ENCODE results near the gene APLF.
"Not testable (repeated sequence)": the region's sequence is repeated elsewhere in the genome, so short reads cannot be mapped to it uniquely, and the experiment has no call there.

Gene APLF

DNA sequence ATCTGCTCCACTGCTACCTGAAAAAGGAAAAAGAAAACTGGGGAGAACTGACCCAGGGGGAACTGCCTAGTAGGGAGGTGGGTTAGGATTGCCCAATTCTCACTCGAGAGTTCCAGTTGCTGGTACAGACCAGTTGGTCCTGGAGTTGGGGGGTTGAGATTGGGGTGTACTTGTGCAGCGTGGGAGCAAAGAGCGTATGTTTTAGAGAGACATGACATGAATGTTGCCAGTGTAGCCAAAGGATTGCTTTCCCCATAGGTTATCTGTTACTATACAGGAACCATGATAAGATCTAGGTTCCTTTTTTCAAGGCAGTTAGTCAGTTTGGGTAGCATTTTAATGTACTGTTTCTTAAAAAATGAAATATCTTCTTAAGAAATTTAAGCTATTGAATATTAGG lies 68.6 kb downstream of the APLF start:
- no peak for DNase-seq

DNA sequence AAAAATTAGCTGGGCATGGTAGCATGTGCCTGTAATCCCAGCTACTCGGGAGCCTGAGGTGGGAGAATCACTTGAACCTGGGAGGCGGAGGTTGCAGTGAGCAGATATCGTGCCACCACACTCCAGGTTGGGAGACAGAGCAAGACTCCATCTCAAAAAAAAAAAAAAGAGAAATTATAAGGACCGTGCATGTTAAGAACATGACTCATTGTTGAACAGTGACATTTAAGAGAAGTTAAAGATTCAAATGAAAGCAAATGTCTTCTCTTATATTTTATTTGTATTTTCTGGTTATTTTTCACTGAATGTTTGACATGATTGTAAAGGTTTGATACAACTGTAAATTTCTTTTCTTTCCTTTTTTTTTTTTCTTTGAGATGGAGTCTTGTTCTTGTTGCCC lies 69.6 kb downstream of the APLF start:
- no peak for DNase-seq

DNA sequence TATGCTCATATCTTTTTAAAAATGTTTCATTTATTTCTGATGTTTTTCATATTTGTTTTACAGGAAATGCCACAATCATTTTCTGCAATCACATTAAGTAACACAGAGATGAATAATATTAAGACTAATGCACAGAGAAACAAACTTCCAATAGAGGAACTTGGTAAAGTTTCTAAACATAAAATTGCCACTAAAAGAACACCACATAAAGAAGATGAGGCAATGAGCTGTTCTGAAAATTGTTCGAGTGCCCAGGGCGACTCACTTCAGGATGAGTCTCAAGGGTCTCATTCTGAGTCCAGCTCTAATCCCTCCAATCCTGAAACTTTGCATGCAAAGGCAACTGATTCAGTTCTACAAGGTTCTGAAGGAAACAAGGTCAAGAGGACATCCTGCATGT lies 70.4 kb downstream of the APLF start:
- no peak for DNase-seq

DNA sequence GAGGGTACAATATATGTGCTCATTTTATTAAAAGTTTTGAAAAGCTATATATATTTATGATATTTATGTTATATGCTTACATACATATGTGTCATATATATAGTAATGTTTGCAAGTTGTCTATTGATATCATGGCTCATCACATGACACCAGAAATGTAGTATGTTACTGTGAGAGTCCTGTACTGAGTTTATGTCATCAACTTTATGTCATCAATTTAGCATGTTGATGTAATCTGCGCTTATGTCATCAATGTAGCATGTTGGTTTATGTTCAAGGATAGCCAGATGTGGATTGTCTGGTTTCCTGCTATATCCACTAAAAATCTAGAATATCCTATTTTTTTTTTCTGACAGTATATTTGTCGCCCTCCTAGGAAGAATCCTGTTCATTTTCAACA lies 77.4 kb downstream of the APLF start:
- DNase-seq, result no peak

DNA sequence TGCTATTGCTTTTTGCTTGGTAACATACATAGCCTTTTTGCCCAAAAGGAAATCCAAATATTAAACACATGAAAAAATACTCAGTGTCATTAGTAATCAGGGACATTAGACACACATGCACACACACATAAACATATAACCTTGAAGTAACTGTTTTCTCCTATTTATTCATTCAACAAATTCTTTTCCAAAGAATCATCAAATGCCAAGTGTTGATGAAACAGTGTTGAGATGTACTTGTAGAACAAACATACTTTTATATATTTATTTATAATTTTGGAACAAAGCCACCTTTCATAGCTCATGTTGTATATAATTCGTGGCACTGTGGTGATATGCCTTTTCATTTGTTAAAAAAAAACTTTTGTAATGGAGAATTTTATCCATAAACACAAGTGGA lies 81.0 kb downstream of the APLF start:
- DNase-seq, result no peak

DNA sequence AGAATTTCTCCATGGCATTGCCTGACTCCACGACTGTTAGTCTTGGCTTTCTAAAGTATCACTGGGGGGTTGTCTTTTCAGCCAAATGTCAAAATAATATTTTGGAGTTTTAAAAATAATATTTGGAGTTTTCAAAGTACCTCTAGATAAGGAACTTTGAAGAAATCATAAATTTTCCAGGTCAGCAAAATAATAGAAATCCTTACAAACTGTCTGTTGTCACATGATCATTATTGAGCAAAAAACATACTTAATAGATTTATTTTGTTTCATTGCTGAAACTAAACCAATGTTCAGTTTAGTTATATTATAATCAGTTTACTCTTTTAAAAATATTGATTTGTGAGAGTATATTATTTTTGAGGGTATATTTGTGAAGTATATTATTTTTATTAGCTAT lies 85.7 kb downstream of the APLF start:
- DNase-seq, result no peak

DNA sequence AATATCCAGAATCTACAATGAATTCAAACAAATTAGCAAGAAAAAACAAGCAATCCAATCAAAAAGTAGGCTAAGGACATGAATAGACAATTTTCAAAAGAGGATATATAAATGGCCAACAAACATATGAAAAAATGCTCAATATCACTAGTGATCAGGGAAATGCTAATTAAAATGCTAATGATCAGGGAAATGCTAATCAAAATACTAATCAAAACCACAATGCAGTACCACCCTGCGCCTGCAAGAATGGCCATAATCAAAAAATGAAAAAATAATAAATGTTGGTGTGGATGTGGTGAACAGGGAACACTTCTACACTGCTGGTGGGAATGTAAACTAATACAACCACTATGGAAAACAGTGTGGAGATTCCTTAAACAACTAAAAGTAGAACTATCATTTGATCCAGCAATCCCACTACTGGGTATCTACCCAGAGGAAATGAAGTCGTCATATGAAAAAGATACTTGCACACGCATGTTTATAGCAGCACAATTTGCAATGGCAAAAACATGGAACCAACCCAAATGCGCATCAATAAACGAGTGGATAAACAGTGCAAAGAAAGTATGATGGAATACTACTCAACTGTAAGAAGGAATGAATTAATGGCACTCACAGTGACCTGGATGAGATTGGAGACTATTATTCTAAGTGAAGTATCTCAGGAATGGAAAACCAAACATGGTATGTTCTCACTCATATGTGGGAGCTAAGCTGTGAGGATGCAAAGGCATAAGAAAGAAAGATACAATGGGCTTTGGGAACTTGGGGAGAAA lies 88.2 kb downstream of the APLF start:
- not testable (repeated sequence) for DNase-seq

DNA sequence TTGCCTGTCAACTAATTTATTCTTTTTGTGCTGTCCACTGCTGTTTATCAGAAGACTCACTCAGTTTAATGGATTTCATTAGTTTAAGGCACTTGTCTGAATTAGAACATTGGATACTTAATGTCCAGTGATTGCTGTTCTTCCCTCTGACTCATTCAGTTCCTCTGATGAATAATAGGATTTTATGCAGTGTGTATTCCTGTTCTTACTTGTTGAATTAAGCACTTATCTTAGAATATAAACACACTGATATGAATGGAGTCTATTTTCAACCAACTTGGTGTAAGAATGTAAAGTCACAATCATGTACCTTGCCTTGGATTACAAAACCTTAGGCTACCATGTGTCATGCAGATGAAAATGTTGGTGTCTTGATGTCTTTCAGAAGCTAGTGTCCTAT lies 89.0 kb downstream of the APLF start:
- DNase-seq, result no peak

DNA sequence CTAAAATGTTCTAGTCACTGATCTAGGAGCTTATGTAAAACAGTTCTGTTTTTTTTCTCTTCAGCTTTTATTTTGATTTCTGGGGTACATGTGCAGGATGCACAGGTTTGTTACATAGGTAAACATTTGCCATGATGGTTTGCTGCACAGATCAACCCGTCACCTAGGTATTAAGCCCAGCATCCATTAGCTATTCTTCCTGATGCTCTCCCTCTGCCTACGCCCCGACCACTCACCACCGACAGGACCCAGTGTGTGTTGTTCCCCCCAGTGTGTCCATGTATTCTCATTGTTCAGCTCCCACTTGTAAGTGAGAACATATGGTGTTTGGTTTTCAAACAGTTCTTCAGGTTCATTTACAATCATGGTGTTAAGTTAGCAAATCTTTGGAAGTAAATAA lies 91.2 kb downstream of the APLF start:
- DNase-seq, result peak; percentile 10 to 66

DNA sequence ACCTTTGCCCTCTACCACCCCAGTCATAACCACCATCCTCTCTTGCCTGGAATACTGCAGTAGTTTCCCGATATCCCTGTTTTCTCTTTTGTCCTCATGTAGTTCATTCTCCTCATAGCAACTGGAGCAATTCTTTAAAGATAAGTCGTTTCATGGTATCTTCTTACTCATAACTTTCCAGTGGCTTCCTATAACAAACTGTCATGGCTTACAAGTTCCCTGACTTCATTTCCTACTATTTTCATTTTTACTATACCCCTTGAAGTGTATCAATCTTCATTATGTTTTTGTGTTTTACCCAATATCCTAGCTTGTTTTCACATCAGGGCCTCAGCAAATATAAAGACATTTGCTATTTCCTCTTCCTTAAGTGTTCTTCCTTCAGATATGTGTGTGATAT lies 92.3 kb downstream of the APLF start:
- no peak for DNase-seq

DNA sequence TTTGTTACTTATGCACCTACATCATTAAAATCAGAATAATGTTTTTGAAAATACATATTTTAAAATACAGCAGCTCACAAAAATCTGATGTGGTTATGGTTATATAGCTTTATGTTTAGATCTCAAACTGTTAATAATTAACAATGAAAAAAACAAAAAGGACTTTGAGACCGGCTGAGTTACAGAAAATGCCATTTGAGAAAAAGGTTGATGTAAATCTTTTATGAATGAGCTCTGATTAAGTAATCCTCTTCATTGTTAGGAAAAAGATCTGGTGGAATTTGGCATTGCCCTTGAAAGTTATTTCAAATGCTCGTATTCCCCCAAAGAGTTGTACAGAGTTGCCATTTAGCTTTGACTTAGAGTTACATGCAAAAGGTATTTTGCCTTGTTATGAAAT lies 93.2 kb downstream of the APLF start:
- DNase-seq, result no peak

DNA sequence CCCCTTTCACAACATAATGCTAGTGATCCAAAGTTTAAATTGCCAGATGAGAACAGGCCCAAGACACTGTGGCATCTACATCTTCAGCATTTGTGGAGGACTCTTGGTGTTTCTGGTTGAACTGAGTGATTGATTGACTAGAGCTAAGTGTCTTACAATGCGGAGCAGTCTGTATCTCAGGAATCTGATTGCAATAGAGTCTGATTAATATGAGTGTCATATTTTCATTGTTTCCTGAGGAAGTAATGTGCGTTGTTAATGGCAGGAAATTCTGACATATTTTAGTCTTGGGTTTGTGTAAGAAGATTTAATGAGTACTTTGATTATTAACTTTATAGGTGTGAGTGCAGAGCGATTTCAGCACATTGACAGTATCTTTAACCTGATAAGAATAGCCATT lies 94.0 kb downstream of the APLF start:
- no peak for DNase-seq

DNA sequence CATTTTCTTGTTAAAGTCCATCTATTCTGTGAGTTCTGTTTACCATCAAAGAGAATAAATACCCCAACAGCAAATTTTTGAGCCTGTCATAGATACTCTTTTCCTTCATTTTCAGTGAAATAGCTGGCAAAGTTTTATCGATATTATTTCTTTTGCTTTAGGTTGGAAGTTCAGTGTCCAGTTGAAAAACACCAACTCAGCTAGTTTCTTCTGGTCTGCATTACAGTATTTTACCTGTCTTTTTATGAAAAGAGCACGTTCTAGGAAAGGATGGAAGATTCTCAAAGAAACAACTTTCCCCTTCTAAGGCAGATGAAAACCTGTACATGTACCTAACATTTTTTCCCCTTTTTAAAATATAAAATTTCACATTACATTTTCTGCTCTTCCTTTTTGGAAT lies 95.5 kb downstream of the APLF start:
- DNase-seq, result no peak

DNA sequence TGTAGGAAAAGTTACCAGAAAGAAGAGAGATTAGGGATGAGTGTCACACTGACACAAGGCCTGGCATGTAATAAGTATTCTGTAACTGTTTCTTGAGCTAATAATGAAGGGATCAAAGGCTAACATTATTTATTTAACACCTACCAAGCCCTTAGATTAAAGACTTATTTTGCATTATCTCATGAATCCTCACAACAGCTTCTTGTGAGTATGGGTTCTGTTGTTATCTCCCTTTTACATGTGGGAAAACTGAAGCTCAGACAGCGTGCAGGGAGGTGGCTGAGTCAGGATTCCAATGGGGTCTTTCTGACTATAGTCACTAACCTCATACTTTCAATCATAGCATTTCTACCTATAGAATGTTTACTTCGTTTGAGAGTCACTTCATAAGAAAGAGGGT lies 97.0 kb downstream of the APLF start:
- DNase-seq, result no peak

DNA sequence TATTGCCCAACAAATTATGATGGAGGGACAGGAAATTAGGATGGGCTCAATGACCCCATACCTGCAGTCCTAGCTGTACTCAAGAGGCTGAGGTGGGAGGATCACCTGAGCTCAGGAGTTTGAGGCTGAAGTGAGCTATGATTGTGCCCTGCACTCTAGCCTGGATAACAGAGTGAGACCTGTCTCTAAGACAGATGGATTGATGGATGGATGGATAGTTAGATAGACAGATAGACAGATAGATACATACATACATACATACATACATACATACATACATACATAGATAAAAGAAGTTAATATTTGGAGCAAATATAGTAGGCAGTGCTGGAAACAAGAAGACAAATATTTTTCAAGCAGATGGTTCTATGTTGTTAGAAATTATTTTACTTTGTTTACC lies 97.9 kb downstream of the APLF start:
- DNase-seq, result no peak

DNA sequence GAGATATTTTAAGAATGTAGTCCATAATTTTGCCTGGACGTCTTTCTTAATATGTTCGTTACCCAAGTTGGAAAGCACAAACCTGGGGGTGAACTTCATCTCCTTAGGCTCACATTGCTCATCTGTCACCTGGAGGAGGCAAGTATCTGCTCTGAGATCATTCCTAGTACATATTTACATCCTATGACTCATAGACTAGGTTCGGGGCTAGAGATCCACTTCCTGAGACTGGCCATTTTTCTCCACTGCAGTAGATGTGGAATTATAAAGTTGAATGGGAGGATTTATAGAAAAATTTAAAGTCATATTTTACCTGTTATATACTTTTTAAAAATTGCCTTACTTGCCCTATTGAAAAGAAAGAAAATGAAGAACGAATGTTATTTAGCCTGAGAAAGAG lies 98.5 kb downstream of the APLF start:
- no peak for DNase-seq

DNA sequence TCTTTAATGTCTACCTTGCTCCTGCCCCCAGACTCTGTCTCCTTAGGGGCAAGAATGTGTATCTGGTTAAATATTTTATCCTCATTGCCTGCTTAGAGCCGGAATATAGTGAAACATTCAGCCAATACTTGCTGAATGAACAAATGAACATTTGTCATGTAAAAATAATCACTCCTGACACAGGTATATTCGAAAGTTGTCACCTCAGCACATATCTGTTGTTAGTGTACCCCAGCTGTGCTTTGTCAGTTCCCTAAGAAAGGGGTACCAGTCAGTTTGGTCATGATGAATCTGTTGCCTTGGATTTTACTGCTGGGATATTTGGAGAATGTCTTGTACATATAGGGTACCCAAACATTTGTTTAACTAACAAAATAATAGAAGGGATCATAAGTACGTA lies 99.0 kb downstream of the APLF start:
- no peak for DNase-seq

DNA sequence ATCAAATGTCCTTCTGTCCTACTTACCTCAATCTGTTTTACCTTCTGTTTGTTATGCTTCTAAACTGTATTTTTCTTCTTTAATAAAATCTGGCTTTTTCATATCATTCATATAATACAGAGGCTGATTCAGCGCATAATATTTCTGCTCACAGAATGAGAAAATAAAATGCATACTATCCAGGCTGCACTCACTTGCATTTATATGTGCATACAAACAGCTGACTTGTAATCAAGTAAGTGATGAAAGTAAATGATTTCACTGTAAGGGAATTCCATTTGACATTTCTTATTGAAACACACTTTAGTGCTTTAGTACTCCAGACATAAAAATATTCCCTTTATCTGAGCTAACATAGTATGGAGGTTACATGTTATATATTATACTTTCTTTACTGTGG lies 100.7 kb downstream of the APLF start:
- no peak for DNase-seq

DNA sequence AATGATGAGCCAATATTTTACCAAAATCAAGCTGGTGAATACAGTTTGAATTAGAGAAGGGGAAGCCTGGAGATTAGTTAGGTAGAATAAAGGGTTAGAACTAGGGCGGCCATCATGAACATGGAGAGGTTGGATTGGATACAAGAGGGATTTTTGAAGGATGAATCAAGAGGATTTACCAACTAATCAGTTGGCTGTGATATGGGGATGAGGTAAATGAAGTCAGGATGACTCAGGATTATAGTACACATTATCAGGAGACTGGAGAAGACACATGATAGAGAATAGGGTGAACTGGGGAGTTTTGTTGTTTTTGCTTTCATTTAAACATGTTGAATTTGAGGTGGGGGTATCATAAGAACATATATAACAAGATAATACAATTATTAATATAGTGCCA lies 102.2 kb downstream of the APLF start:
- no peak for DNase-seq

DNA sequence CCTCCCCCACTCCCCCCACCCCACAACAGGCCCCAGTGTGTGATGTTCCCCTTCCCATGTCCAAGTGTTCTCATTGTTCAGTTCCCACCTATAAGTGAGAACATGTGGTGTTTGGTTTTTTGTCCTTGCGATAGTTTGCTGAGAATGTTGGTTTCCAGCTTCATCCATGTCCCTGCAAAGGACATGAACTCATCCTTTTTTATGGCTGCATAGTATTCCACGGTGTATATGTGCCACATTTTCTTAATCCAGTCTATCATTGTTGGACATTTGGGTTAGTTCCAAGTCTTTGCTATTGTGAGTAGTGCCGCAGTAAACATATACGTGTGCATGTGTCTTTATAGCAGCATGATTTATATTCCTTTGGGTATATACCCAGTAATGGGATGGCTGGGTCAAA lies 103.0 kb downstream of the APLF start:
- DNase-seq, result not testable (repeated sequence)

DNA sequence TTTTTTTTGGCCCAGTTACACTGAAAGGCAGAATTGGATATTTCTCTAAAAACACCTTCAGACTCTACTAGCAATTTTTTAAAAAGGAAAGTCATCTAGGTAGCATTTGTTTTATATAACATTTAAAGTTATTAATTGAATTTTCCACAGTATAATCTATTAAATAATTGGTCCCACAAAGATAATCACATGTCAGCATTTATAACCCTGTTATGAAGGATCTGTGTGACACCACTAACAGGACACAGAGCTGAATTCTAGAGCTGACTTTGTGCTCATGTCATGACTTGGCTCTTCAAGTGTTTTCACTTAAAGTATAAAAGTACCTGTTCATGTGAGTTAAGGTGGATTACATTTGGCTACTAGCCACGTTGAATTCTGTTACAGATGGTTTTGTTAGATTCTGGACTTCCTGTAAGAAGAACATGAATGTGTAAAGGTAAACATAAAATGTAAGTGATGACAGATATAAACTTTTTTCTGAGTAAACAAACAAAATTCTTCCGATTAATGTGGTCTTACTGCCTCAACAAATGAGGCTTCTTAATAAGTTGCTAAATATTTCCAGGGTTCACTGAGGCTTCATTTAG lies 106.9 kb downstream of the APLF start:
- no peak for DNase-seq

DNA sequence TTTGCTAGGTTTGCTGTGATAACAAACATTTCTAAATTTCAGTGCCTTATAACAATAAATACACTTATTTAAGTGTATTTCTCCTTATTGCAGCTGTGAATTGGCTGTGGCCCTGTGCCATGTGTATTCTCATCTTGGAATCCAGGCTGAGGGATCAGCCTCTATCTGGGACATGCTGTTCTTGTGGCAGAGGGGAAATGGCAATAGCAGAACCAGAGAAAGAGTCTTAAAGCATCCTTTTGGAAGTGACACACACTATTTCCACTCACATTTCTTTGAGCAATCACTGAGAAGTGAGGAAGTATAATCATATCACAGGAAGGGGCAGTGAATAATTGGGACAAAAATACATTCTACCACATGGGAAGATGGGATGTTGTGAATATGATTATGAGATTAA lies 109.8 kb downstream of the APLF start:
- no peak for DNase-seq

DNA sequence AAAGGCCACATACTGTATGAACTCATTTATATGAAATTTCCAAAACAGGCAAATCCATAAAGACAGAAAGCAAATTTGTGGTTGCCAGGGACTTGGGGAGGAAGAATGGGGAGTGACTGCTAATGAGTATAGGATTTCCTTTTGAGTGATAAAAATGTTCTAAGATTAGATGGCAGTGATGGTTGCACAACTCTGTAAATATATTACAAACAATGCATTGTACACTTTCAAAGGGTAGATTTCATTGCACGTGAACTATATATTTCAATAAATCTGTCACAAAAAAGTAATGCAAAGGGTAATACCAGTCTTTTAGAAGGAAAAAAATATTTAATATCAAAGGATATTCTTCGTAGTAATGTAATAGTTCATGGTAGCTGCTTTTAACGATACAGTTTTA lies 112.3 kb downstream of the APLF start:
- no peak for DNase-seq

DNA sequence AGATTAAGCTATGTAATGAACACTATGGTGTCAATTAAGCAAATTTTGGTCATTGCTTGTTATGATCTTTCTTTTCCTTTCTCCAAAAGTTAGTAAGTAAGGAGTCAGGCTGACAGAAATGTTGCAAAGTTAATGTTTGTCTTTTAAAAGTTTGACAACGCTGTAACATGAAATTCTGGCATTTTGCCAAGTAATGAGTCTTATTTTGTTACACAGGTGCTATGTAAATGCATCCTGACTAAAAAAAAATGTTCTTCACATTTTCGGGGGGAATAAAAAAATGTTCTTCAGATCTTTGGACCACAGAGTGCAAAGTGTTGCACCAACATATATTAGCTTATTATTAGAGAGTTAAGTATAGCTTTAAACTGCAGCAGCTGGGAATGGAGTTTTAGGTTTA lies 121.2 kb downstream of the APLF start:
- DNase-seq, result no peak

DNA sequence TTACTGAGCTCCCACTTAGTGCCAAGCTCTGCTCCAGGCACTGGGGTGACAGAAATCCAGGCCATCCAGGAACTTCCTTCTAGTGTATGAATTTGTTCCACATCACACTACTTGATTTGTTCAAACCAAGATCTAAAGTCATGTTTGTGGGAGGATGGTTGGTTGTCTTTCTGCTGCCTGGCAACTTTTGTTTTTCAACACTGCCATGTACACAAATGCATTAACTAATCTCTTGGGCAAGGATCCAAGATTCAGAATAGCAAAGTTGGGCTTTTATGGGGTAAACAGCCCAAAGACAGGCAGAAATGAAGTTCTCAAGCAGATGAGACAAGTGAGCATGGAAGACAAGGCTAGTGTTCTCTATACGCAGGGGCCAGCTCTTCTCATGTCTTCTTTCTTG lies 122.6 kb downstream of the APLF start:
- DNase-seq, result no peak
